HG03558 (cell line): ENCODE results near the gene ZNF616.
A peak's percentile ranks its signal among the peaks of the same experiment; 100 is the strongest.

ENCODE experiments used
- ATAC-seq: cut with Tn5 transposase; IDR thresholded peaks from one replicate; pipeline ENCODE4 v1.9.1; 2021; ENCODE audit warnings: moderate number of reproducible peaks; ENCODE audit not compliant: unreplicated experiment; ENCODE audit errors: extremely low read depth

The ZNF616 gene

GRCh38 chr19:52139252-52140031 lies at the start of gene ZNF616:
ZNF616 (minus strand) TSS chr19:52139938; CDS start chr19:52130512, 9,426 bp downstream.
- no peak for ATAC-seq

- ATAC-seq, result peak; percentile 9
Observed at GRCh38 chr19:52188822-52189734, 49.3 kb upstream of the ZNF616 start.

DNA sequence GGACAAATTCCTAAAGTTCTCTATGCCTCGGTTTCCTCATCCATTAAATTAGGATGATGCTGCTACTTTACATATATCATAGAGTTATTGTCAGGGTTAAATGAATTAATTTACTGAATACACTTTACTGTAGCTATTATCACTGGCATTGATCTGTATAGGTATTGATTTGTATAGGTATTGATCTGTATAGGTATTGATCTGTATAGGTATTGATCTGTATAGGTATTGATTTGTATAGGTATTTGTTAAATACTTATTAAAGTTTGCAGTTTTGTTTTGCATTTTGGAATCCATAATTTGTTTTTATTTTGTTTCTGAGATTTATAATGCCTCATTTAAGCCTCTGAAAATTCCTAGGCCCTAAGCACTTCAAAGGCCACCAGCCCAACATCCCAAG lies 47.7 kb upstream of the ZNF616 start:
- ATAC-seq, result no peak

DNA sequence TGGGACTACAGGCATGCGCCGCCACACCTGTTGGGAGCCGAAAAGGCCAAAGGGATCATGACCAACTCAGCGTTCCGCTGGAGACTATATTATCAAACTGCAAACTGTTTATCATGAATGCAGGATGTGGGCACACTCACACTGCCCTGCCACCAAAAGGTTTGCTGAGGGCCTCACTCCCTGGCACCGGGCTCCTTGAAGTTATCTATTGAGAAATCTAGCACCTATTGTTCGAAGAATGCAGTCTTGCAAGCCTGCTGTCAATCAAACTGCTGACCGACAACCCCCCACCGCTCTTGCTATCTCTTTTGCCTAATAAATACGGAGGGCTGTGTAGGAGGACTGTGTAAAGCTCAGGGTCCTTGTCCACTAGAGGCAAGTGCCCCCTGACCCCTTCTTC lies 36.8 kb upstream of the ZNF616 start:
- no peak for ATAC-seq

- ATAC-seq, result no peak
Observed at GRCh38 chr19:52172347-52172746, 32.6 kb upstream of the ZNF616 start.

GRCh38 chr19:52171321-52172169 lies 31.8 kb upstream of the ZNF616 start, which contains the start of gene ZNF836:
ZNF836 (minus strand) TSS chr19:52171621; CDS start chr19:52168072, 3,549 bp downstream.
- no peak for ATAC-seq

DNA sequence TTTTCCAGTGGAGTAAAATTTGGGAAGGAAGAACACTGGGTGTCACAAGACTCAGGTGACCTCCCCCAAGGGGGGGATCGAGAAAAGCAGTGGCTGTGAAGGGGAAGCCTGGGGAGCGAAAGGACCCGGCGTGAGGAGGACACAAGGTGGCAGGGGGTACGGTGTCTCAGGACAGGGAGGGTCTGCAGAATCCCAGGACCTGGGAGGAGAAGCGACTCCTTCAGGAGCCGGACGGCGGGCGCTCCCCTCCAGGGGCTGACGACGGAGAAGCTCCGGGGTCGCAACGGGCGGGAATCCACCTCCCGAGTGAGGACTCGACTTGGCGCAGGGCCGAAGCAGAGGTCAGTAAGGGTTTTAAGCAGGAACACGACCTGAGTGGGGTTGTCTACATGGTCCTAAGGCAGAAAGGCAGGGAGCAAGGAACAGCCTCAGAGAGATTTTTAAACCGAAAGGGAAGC lies 31.2 kb upstream of the ZNF616 start:
- no peak for ATAC-seq

DNA sequence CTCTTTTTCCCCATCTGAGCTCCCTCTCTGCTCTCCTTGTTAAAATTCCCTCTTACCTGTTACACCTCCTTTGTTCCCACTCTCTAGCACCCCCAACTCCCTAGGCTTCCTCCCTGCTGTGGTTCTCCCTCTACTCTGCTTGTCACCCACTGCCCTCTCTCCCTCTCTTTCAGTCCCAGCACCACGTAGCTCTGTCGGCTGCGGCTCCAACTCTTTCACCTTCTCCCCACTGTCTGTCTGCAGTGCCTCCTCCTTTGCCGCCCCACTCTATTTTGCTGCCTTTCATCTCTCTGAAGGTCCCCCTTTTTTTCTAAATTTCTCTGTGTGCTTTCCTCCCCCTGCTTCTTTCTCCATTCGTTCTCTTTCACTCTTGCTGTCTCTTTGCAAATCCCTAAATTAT lies 30.6 kb upstream of the ZNF616 start:
- ATAC-seq, result no peak

GRCh38 chr19:52155596-52156359 lies 16.0 kb upstream of the ZNF616 start:
- ATAC-seq, result no peak

DNA sequence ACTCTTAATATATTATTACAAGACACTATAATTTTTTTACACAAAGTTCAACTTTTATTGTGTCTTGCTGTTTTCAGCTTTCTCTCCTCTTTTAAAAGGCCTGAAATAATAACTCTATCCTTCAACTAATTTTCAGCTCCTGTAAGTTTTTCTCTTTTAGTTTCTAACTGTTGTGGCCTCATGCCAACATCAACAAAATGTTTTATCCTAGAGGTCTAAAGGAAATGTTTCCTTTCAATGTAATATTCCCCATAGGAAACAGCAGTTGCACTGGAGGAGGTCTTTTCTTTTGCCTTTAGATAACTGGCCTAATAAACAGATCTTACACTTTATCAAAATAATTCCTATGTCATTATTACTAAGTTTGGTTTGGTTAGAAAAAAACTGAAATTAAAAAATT lies 8.5 kb upstream of the ZNF616 start:
- no peak for ATAC-seq

- no peak for ATAC-seq
Observed at GRCh38 chr19:52142001-52142595, 2.4 kb upstream of the ZNF616 start.

DNA sequence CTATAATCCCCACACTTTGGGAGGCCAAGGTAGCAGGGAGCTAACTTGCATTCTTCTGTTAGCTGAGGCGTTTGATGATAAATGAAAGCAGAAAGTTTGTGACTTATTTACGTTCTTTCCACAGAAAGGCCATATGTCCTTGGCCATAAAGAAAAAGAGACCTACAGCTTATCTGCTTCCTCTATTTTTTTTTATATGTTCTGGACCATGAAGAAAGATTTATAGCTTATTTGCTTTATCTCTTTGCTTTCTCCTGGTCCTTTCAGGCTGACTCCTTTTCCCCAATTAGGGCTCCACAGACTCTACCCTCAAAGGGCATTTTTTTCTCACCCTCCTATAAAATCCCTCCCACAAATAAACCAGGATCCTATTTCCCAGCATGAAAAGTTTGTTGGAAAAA lies 1.5 kb upstream of the ZNF616 start:
- no peak for ATAC-seq

GRCh38 chr19:52140032-52140710 lies 433 bp upstream of the ZNF616 start:
- ATAC-seq, result peak; percentile 80

GRCh38 chr19:52138983-52139251 lies 821 bp downstream of the ZNF616 start:
- no peak for ATAC-seq

DNA sequence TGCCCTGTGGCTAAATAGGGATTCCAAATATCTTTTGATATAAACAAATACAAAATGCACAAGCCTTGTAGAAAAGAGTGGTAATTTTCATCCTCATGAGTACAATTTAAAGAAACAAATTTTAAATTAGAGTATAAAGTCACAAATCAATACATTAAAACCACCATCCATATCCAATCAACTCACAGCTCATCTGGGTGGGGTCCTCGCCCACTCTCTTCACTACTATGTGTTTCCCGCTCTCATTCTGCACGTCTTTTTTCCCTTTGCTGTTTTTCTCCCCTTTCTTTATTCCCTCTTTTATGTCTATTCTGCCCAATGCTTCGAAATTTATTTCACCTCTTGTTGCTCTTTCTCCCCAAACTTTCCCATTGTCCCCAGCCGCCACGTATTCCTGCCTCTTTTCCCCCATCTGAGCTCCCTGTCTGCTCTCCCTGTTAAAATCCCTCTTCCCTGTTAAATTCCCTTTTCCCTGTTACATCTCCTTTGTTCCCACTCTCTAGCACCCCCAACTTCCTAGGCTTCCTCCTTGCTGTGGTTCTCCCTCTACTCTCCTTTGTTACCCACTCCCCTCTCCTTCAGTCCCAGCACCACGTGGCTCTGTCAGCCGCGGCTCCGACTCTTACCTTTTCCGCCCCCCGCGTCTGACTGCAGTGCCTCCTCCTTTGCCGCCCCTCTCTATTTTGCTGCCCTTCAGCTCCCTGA lies 1.3 kb downstream of the ZNF616 start:
- ATAC-seq, result no peak

GRCh38 chr19:52120286-52120685 lies 19.5 kb downstream of the ZNF616 start:
- no peak for ATAC-seq

- no peak for ATAC-seq
Observed at GRCh38 chr19:52115526-52116053, 24.1 kb downstream of the ZNF616 start.

DNA sequence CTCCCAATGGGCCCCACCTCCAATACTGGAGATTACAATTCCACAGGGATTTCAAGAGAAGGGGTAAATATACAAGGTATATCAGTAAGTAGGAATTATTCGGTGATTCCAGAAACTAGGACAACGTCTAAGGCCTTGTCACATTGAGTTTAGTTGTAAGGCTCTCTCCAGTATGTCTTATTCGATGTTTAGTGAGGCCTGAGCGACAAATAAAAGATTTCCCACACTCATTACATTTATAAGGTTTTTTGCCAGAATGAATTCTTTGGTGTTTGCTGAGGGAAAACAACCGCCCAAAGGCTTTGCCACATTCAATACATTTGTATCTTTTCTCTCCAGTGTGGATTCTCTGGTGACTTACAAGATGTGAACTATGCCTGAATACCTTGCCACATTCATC lies 25.0 kb downstream of the ZNF616 start:
- no peak for ATAC-seq
